HG03378 (cell line): ENCODE measurements around the gene CDH23.

ENCODE experiments used
- ATAC-seq: cut with Tn5 transposase; IDR thresholded peaks from one replicate; pipeline ENCODE4 v1.9.1; 2021; ENCODE audit warnings: mild to moderate bottlenecking, moderate library complexity; ENCODE audit not compliant: unreplicated experiment

Gene CDH23

DNA sequence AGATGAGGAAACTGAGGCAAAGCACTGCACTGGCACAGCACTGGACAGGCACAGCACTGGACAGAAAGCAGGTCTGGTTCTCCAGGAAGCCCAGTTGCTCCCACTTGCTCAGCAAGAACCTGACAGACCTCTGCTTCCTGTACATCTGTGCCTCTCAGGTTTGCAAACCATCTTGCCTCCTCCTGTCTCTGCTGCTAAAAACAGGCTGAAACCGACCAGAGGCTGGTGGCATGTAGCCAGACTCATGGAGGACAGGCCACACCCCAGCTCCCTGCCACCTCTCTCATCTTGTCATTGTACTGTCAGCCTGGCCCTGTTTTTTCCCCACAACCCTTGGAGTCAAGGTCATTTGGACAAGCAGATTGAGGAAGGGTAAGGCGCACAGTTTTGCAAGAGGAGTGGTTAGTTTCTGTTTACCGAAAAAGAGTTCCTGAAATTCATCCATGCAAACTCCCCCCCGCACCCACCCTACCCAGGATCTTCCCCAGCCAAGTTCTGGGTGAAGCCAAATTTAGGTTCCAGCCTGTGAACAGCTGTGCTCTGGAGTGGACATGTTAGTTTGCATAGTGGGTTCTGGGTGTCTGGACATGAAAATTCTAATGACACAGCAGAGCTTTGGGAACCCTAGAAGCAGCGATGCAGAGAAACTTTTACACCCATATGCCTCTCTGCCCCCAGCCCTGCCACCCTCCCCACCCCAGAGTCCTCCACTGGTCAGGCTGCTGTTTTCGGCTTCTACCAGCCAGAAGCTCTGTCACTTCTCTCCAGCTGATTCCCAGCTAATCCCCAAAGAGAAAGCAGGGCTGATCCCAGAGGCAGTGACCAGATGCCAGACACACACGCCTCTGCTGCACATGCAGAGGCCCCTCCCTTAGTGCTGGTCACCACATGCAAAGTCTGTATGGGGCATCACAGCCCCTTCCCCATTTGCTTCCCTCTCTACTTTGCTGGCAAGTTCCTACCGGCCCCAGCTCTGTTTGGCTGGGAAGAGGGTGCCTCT, 331.3 kb downstream of the CDH23 start:
- ATAC-seq = peak; percentile 67

DNA sequence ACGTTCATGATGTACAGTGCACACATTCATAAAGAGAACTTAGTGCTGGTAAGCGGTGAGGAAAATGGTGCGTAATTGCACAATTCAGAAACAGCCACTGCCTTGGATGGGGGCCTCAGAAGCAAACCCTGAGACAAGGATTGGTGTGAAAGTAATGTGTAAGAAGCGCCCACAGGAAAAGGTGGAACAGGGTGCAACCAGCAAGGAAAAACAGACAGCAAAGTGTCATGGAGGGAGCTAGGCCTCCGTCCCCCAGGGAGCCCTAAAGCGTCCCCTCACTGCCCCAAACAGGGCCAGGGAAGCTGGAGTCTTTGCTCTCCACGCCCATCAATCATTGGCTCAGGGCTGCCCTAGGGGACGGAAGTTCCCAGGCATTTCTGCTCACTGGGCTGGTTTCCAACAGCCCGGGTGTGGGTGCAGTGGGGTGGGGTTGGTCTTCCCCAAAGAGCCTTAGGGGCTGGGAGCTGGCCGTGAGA, 332.5 kb downstream of the CDH23 start:
- no peak for ATAC-seq

DNA sequence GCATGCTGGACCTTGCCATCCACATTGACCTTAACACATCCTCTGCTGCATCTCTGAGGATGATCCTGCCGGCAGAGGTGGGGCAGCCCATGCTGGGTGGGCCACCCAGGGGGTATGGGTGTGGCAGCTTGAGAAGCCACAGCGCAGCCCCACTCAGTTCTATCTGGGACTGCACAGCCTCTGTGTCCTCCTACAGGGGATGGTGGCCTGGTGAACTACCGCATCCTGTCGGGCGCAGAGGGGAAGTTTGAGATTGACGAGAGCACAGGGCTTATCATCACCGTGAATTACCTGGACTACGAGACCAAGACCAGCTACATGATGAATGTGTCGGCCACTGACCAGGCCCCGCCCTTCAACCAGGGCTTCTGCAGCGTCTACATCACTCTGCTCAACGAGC, 335.1 kb downstream of the CDH23 start:
- no peak for ATAC-seq

DNA sequence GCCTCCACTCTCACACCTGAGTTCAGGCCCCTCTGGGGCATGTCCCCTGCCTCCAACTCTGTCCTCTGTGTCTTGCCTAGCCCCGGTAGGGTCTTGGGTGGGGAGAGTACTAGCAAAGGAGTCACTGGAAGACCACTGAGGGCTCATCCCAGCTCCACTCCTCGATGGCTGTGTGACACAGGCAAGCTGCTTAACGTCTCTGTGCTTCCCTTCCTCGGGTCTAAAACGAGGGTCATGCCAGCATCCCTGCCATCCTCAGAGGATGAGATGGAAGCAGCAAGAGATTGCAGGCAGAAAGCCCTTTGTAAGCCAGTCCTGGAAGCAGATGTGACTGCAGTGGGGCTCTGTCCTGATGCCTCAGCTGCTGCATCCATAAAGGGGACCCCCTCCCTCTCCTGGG, 338.1 kb downstream of the CDH23 start:
- ATAC-seq = no peak

DNA sequence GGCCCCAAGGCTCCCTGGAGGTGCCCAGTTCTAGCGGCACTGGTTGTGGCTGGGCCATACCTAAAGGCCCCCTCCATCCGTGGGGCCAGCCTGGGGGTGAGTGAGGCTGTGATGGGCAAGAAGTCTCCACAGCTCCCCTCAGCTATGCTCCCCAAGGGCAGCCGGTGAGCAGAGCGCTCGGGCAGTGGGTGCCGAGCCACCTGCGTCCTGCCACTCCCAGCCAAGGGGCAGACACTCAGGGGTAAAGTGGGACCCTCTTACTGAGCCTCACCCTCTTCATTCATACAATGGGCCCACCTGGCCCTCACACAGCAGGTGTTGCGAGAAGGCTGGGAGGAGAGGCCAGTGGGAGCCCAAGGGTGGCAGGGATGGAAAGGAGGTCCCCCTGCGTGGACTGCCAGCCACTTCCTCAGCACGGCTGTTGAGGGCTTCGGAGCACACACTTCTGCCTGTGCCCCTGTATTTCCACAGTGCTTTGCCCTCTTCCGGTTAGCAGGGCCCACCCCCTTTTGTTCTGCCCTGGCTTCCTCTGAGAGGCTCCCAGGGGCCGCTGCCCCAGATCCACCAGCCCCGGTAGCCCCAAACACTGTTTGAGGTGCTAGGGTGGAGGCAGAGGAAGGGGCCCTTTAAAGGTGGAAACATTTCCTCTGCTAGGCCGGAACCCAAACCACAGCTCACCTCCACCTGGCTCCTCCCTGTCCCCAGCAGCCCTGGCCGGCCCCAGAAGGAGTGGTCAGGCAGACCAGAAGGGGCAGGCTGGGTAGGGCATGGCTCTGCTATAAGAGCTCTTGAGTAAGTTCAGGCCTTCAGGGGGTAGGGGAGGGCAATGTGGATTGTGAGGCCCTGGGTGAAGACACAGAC, 339.2 kb downstream of the CDH23 start:
- no peak for ATAC-seq

DNA sequence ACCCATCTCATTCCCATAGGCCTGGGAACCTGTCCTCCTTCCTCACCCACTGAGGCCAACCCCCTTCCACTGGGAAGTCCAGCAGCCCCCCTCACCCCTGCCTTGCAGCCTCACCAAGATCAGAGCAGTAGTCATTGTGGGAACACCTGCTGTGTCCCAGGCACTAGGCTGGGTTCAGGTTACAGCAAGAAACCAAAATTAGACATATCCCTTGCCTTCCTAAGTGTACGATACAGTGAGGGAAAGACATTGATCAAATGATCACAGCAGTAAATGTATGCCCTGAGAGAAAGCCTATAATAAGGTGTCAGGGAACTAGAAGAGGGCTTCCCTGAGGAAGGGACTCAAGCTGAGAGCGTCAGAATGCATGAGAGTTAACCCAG, 339.8 kb downstream of the CDH23 start:
- no peak for ATAC-seq

DNA sequence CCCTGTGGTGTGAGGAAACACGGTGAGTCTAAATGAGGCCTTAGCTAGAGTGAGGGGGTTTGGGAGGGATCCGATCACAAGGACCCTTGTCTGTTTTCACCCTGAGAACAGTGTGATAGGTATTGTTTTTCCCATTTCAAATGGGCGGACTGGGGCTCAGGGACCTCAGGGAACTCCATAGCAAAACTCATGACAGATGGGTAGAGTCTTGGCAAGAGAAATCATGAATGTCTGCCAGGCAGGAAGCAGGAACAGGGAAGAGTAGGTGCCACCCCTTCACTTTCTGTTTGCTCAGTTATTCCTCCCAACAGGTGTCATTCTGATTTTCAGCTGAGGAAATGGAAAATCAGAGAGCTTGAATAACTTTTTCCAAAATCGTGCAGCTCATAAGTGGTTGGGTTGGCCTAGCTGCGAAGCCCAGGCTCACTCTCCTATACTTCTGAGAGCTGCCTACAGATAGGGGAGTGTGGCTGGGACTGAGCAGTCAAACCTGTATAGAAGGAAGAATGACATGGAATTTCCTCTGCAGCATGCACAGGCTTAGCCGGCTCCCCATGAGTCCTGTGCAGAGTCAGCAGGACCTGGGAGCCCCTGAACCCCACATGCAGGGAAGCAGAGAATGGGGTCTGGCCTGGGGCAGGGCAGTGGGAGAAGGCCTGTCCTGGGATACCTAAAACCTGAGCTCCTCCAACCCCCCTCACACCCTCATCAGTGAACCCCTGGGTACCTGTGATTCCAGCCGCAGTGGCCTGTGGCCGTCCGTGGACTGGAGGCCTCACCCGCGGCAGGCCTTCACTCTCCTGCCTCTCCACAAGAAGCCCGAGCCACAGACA, 340.5 kb downstream of the CDH23 start:
- ATAC-seq = no peak

DNA sequence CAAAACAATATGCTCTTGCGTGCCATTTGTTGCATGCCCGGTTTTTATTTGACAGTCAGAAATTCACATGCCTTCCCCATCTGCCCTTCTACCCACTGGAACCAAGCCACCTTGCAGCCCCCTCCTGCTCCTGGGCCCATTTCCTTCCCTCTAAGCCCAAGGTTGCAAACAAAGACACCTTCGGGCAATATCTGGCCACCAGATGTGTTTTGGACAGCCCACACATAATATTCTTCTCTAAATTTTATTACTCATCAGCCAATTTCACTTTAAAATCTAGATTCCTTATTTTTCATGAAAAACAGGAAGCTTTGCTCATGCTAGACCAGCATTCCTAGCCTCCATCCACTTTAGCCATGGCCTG, 341.1 kb downstream of the CDH23 start:
- ATAC-seq = no peak

DNA sequence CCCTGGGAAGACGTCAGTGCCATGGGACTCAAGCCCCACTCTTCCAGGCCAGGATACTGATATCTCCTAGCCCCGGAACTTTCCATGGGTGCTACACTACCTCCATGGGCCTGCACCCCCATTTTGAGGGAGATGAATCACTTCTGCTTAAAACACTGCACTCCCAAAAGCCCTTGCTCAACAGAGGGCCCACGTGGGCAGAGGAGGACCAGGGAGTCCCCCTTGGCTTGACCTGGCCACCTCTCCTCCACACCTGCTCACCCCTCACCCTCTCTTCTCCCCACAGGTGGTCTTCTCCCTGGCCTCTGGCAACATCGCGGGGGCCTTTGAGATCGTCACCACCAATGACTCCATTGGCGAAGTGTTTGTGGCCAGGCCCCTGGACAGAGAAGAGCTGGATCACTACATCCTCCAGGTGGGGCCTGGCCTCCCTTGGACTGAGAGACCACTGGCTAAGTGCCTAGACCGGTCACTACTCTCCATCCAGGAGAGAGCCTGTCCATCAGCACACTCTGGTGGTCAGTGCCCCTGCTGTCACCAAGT, 342.7 kb downstream of the CDH23 start:
- ATAC-seq = no peak

DNA sequence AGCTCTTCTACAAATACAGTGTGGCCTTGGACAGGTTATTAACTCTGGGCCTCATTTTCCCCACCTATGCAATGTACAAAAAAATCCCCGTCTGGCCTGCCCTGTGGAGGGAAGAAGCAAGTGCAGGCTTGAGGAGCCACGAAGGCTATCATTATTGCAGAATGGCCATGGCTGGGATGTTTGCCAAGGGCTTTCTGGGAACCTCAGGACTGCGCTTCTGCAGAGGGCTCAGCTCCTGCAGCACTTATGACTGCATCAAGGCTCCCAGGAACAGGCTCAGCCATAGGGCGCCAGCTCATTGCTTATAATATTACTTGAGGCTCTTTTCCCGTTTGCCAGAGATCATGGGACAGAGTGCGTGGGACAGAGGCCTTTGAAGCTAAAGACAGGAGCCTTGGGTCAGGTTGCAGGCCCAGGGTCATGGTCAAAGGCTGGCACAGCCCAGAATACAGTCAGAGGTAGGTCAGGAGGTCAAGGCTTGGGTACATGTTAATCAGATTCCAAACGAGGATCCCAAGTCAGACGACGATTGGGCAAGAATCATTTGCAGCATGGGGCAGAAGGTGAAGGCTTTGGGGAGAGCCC, 343.4 kb downstream of the CDH23 start:
- no peak for ATAC-seq

DNA sequence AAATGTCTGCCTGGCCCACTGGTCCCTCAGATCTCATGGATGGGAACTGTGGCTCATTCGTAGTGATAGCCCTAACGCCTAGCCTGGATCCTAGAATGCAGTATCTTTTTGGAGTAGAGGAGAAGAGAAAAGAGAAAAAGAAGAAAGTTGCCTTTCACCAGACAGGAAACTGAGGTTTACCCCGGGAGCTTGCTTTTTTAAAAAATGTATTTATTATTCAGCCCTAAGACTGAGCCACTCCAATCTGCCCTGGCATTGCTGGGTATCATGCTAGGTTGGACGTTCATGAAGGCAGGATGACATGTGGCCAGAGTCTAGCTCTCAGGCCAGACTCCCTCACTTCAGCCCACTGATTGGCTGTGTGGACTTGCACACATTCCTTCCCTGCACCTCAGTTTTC, 344.3 kb downstream of the CDH23 start:
- ATAC-seq = no peak

DNA sequence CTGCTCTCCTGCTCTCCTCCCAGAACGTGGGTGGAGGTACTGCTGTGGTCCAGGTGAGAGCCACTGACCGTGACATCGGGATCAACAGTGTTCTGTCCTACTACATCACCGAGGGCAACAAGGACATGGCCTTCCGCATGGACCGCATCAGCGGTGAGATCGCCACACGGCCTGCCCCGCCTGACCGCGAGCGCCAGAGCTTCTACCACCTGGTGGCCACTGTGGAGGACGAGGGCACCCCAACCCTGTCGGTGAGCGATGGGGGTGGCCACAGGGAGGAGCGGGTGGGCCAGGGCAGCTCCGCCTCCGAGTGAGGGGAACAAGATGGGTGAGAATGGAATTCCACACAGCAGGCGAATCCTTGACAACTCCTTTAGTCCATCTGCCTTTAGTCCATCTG, 345.0 kb downstream of the CDH23 start:
- no peak for ATAC-seq

DNA sequence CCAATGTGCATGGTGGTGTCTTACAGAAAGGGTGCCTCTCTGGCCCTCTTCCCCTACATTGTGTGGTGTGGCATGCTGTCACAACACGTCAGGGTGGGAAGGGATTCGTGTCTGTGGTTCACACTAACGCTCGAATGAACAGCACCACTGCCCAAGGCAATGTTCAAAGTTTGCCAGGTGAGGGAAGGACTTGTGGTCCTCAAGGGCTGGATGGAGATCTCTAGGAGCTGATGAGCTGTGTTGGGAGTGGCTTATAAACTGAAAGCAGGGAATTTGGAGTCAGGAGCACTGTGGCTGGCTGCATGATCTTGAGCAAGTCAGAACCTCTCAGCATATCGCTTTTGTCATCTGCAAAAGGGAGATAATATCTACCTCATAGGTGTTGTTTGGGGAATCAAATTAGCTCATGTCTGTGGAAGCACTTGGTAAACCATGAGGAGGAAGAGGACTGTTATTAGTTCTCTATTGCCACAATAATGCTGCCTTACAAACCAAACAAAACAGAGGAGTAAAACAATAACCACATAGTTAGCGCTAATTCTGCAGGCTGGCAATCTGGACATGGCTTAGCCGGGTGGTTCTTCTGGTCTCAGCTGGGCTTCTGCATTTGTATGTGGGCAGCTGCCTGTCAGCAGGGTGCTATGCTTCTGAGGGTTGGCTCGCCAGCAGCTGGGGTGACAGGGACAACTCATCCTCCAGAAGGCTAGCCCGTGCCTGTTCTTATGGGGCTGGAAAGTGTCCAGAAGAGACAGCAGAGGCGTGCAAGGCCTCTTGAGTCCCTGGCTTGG, 345.8 kb downstream of the CDH23 start:
- no peak for ATAC-seq

DNA sequence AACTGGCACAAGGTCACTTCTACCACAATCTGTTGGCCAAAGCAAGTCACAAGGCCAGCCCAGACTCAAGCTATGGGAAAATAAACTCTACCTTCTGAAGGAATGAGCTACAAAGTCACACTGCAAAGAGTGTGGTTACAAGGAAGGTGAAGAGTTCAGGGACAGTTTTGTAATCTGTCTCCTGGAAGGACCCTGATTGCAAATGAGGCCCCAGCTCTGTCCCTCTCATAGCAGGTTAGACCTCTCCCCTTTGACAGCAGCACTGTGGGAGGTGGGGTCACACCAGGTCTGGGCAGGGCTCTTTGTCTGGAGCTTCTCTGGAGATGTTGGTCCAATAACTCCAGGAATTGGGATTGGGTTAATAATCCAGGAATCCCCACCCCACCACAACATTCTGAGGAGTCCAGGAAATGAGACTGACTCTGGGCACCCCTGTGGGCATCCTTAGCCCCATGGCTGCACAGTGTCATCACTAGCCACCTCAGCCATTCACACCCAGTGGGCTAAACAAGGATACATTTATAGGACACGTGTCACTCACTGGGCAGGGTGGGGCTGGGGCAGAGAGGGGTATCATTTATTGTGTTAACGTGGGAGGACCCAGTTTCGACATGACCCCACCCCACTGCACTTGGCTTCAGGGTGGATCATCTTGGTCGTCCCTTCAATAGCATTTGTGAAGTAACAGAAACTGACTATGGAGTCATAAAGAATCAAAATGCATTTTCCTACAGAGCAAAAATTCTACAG, 346.5 kb downstream of the CDH23 start:
- no peak for ATAC-seq

DNA sequence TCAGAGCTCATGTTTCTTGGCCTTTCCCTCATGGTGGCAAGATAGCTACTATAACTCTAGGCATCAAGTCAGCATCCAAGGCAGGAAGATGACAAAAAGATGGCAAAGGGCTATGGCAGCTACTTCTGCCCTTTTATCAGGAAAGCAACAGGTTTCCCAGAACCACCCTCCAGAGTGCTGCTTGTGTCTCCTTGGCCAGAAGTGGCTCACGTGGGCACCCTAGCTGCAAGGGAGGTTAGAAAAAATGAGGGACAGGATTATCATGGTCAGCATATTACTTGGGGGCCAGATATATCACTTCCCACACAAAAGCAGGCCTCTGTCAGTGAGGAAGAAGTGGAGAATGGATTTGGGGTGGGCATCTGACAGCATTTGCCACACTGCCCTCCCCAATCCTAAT, 347.1 kb downstream of the CDH23 start:
- ATAC-seq = no peak

DNA sequence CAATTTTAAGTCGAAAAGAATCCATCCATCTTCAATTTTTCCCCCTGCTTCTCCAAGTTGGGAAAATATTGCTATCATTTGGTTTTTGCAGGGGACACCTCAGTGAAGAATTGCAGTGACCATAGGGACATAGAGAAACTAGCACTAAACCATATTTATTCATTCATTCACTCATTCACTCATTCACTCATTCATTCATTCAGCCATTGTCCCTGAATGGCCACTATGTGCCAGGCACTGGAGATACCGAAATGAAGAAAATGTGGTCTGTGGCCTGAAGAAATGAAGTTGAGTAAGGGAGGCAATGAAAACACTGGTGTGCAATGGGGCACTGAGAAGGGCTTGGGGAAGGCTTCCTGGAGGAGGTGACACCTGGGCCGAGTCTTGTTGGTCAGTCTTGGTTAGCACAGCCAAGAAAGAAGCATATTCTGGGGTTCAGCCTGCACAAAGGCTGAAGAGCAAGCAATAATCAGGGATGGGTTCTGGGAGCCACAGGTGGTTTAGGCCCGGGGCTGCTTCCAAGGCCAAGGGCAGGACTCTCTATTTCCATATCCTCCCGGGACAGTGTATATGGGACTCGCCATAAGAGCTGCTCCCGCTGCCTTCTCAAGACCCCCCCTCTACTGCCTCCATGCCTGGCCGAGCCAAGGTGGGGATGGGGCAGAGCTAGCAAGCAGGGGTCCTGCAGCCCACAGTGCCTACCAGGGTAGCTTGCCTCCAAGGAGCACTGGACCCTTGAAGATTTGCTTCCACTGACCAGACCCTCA, 348.4 kb downstream of the CDH23 start:
- no peak for ATAC-seq

DNA sequence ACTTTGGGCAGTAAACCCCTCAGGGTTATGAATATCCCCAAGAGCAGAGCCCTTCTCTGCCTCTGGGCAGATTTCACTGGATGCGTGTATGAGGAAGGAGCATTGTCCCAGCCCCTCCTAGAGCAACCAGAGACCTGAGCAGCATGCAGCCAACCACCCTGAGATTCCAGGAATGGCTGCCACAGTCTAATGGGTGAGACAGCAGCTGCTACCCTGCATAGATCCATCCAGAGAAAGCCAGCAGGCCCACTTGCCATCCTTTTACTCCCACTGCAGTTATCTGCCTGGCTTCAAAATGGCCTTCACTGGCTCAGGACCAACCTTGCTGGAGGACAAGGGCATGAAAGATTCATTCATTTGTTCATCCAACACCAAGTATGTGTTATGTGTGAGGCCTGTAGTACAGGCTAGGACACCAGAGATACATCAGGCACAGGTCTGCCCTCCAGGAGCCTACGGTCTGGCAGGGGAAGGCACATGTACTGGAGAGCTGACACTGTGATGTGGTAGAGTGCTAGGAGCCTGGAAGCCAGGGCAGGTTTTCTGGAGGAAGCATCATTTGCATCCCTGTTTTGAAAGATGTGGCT, 349.0 kb downstream of the CDH23 start:
- ATAC-seq = no peak
